AG04450 (cell line): Measurements from ENCODE around the gene ARHGAP31. TPM values are rescaled to one million over a fixed set of nuclear protein-coding genes. Genes with fewer than 3 reads are reported as not detected.

Experiments
- CTCF ChIA-PET: fragments of 300-600, 350-600 bp; formaldehyde crosslinking; extraction: SDS; loops from one replicate; lab custom pipeline; 2022; ENCODE audit warnings: antibody characterized with exemption, inconsistent platforms; lab: Charles Lee
- POLR2A ChIA-PET: fragments of 350-600 bp; formaldehyde crosslinking; extraction: SDS; loops from one replicate; lab custom pipeline; 2021; ENCODE audit warnings: antibody characterized with exemption, inconsistent platforms; lab: Yijun Ruan, JAX
- DNase-seq: peaks from one replicate; pipeline ENCODE4 v3.0.0-alpha.2; 2011; ENCODE audit warnings: low read depth, low spot score
- H3K27ac ChIP-seq: one replicate; pipeline ENCODE4 v1.5.1; 2012; ENCODE audit warnings: low read depth, low read length, control low read depth
- H3K27me3 ChIP-seq: one replicate; pipeline ENCODE4 v1.6.0; 2012; ENCODE audit warnings: low read length; ENCODE audit not compliant: control insufficient read depth, insufficient read depth
- H3K4me3 ChIP-seq: 2 replicates; pipeline ENCODE4 v1.5.1; 2011; ENCODE audit warnings: mild to moderate bottlenecking, low read depth, low read length, control low read depth
- H3K9me3 ChIP-seq: 2 replicates; pipeline ENCODE4 v1.5.1; 2012; ENCODE audit warnings: low read length; ENCODE audit not compliant: control insufficient read depth, insufficient read depth
- polyA plus RNA-seq: library from polyadenylated mRNA; depleted of rRNA; stranded (reverse); fragments of >200 nt; gene quantifications from 2 replicates; pipeline ENCODE4 v1.2.3, GENCODE V29; 2011
- TF ChIP-seq, protein P1 (sequence below): IDR thresholded peaks from 2 replicates; pipeline ENCODE4 v1.5.1; 2011; ENCODE audit warnings: low read depth, low read length, control low read depth, inconsistent platforms

The ARHGAP31 gene
- polyA plus RNA-seq, 1 experiment = 14.1 TPM

DNA sequence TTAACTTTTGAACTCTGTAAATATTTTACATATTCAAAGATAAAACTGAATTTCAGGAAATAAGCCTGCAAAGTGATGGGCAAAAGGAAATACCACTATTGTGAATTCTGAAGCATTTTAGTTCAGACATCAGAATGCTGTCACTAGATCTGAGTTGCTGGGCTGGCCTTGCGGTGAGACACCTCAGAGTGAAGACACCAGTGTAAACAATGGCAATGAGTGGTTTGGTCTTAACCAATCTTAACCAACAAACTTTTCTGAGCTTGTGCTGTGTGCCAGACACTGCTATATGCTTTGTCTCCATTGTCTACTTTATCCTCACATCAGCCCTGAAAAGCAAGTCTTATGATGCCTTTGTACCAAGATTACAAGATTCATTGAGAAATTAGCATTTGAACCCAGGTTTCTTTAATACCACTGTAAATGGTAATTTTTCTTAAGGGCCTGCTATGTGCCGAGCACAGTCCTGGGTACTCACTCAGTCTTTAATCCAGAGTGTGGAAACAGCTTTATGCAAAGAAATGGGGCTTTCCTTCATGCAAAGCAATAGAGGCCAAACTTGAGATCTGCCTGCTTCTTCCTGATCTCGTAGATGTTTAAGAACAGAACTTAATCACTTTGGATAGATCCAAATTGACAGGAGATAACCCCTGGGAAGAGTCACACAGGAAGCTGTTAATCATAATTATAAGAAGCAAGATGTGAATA lies 114.2 kb downstream of the ARHGAP31 start:
- no peak for DNase-seq
- ChIA-PET CTCF (interaction anchor here (1.4 kb wide), 1 partner anchor 273 kb away, joined by 3 read pairs; no protein-coding TSS in a partner anchor), POLR2A (no interaction called here)
- TF ChIP-seq, protein P1, sequence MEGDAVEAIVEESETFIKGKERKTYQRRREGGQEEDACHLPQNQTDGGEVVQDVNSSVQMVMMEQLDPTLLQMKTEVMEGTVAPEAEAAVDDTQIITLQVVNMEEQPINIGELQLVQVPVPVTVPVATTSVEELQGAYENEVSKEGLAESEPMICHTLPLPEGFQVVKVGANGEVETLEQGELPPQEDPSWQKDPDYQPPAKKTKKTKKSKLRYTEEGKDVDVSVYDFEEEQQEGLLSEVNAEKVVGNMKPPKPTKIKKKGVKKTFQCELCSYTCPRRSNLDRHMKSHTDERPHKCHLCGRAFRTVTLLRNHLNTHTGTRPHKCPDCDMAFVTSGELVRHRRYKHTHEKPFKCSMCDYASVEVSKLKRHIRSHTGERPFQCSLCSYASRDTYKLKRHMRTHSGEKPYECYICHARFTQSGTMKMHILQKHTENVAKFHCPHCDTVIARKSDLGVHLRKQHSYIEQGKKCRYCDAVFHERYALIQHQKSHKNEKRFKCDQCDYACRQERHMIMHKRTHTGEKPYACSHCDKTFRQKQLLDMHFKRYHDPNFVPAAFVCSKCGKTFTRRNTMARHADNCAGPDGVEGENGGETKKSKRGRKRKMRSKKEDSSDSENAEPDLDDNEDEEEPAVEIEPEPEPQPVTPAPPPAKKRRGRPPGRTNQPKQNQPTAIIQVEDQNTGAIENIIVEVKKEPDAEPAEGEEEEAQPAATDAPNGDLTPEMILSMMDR = no peak
- Histone ChIP-seq H3K27me3 (no peaks in the 10 kb centered on the region), H3K27ac (no peak overlapping the region), H3K4me3 (no peak overlapping the region), H3K9me3 (no peaks in the 10 kb centered on the region)

DNA sequence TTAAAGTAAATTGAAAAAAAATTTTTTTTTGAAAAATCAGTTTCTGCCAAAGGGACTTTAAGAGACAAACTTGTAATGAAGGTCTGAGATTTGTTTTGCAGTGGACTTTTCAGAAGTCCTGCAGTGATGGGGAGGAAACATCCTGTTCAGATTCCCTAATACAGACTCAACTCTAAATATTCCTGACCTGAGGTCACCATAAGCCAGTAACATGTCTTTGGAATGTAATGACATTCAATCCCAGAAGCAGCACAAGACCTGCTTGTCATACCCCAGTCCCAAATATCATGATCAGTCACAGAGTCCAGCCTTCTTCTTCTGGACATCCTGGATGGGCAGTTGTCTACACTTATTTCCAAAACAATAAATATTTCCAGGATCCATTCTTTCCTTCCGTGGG lies 115.7 kb downstream of the ARHGAP31 start:
- ChIA-PET POLR2A (no interaction called here), CTCF (interaction anchor here (1.4 kb wide), 1 partner anchor 271 kb away, joined by 3 read pairs; no protein-coding TSS in a partner anchor)
- Histone ChIP-seq H3K27me3 (no peaks in the 10 kb centered on the region), H3K27ac (no peak overlapping the region), H3K4me3 (no peak overlapping the region), H3K9me3 (no peaks in the 10 kb centered on the region)
- TF ChIP-seq, protein P1 = no peak
- DNase-seq = no peak

DNA sequence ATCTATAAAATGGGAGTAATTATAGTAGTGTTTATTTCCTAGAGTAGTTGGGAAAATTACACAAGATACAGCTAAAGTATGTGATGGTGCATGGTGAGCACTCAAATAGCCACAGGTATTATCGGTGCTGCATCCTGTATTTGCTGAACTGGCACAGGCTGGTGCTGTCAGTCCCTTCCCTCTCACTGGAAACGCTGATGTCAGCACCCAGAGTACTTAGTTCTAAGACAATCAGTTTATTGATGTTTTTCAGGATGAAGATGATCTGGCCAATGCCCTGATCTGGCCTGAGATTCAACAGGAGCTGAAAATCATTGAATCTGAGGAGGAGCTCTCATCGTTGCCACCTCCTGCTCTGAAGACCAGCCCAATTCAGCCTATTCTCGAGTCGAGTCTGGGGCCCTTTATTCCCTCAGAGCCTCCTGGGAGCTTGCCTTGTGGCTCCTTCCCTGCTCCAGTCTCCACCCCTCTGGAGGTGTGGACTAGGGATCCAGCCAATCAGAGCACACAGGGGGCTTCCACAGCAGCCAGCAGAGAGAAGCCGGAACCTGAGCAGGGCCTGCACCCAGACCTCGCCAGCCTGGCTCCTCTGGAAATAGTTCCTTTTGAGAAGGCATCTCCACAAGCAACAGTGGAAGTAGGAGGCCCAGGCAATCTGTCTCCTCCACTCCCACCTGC lies 119.6 kb downstream of the ARHGAP31 start:
- Histone ChIP-seq H3K9me3 (no peaks in the 10 kb centered on the region), H3K27me3 (no peaks in the 10 kb centered on the region), H3K27ac (no peak overlapping the region), H3K4me3 (no peak overlapping the region)
- TF ChIP-seq, protein P1 = no peak
- CTCF ChIA-PET = no interaction called here
- POLR2A ChIA-PET = no interaction called here
- no peak for DNase-seq

GRCh38 chr3:119416873-119417272 lies 122.7 kb downstream of the ARHGAP31 start:
- TF ChIP-seq, protein P1 = no peak
- no peak overlapping the region for H3K4me3 ChIP-seq
- no peaks in the 10 kb centered on the region for H3K27me3 ChIP-seq
- no peaks in the 10 kb centered on the region for H3K9me3 ChIP-seq
- CTCF ChIA-PET = no interaction called here
- DNase-seq = no peak
- H3K27ac ChIP-seq = no peak overlapping the region
- POLR2A ChIA-PET = no interaction called here
